Muscle of leg (tissue), 9 donors: Measurements from ENCODE around the gene ZNF628. TPM values are rescaled to one million over a fixed set of nuclear protein-coding genes. Genes with fewer than 3 reads are reported as not detected.

ENCODE experiments used
- polyA plus RNA-seq, 8 donors: library from polyadenylated mRNA; unstranded; fragments of 120-200 nt; gene quantifications; one replicate each; pipeline versions ENCODE4 v1.2.1 to v1.2.3, GENCODE V29; 2013; ENCODE audit warnings: inconsistent platforms in 1 of 8, low replicate concordance in 1 of 8; ENCODE audit not compliant: insufficient read length in 8 of 8, insufficient read depth in 1 of 8
- total RNA-seq: library from RNA; stranded (reverse); fragments of 120-200 nt; gene quantifications from one replicate; pipeline ENCODE4 v1.2.4, GENCODE V29; 2013

Gene ZNF628
- total and polyA plus RNA-seq, 9 donors: 1.6 to 5.1 (median 3.6) TPM

Other genes with a start within 250 kb of the ZNF628 start
- 1.1 TPM for gene TMEM86B, start 247.9 kb upstream of the ZNF628 start, total RNA-seq
- gene TMEM86B, start 247.9 kb upstream of the ZNF628 start, polyA plus RNA-seq: 1 to 10 TPM; 1.8 to 4.8 (median 2.9) TPM
- gene PPP6R1, start 217.6 kb upstream of the ZNF628 start, total RNA-seq: 12.5 TPM
- 10 to 100 TPM; 26.3 to 37.2 (median 32.3) TPM for gene PPP6R1, start 217.6 kb upstream of the ZNF628 start, polyA plus RNA-seq
- gene HSPBP1, start 196.5 kb upstream of the ZNF628 start, total RNA-seq: 14.5 TPM
- 10 to 100 TPM; 26.2 to 34.9 (median 30.6) TPM for gene HSPBP1, start 196.5 kb upstream of the ZNF628 start, polyA plus RNA-seq
- gene BRSK1, start 192.6 kb upstream of the ZNF628 start, total RNA-seq: 5.4 TPM
- gene BRSK1, start 192.6 kb upstream of the ZNF628 start, polyA plus RNA-seq: 10 to 100 TPM in 5 of 8 donors, 1 to 10 TPM in 3; 7.4 to 13.7 (median 10.6) TPM
- gene TMEM150B, start 151.3 kb upstream of the ZNF628 start, total RNA-seq: 0.53 TPM
- 1 to 10 TPM in 3 of 8 donors, under 1 TPM in 5; 0.36 to 3.8 (median 0.87) TPM for gene TMEM150B, start 151.3 kb upstream of the ZNF628 start, polyA plus RNA-seq
- gene KMT5C, start 136.7 kb upstream of the ZNF628 start, total RNA-seq: 16.9 TPM
- gene KMT5C, start 136.7 kb upstream of the ZNF628 start, polyA plus RNA-seq: 10 to 100 TPM; 13.4 to 34.1 (median 24.7) TPM
- not detected for gene COX6B2, start 121.9 kb upstream of the ZNF628 start, total RNA-seq
- gene COX6B2, start 121.9 kb upstream of the ZNF628 start, polyA plus RNA-seq: 1 to 10 TPM in 1 of 8 donors, under 1 TPM in 5, not detected in 2; 0.09 to 2.4 (median 0.23) TPM
- not detected for gene GARIN5B, start 113.4 kb upstream of the ZNF628 start, total RNA-seq
- not detected for gene GARIN5B, start 113.4 kb upstream of the ZNF628 start, polyA plus RNA-seq
- 0.31 TPM for gene IL11, start 106.2 kb upstream of the ZNF628 start, total RNA-seq
- under 1 TPM; 0.12 to 0.61 (median 0.40) TPM for gene IL11, start 106.2 kb upstream of the ZNF628 start, polyA plus RNA-seq
- not detected for gene TMEM190, start 99.8 kb upstream of the ZNF628 start, total RNA-seq
- gene TMEM190, start 99.8 kb upstream of the ZNF628 start, polyA plus RNA-seq: under 1 TPM in 1 of 8 donors, not detected in 7; 0.50 TPM
- 0.18 TPM for gene TMEM238, start 92.3 kb upstream of the ZNF628 start, total RNA-seq
- gene TMEM238, start 92.3 kb upstream of the ZNF628 start, polyA plus RNA-seq: under 1 TPM; 0.14 to 0.49 (median 0.27) TPM
- 463 TPM for gene RPL28, start 90.7 kb upstream of the ZNF628 start, total RNA-seq
- 1,000 to 10,000 TPM; 1,674 to 2,410 (median 1,842) TPM for gene RPL28, start 90.7 kb upstream of the ZNF628 start, polyA plus RNA-seq
- gene UBE2S, start 68.8 kb upstream of the ZNF628 start, total RNA-seq: 31.4 TPM
- 10 to 100 TPM; 40.8 to 70.1 (median 60.1) TPM for gene UBE2S, start 68.8 kb upstream of the ZNF628 start, polyA plus RNA-seq
- gene SHISA7, start 33.3 kb upstream of the ZNF628 start, total RNA-seq: under 0.01 TPM
- gene SHISA7, start 33.3 kb upstream of the ZNF628 start, polyA plus RNA-seq: under 1 TPM; 0.08 to 0.32 (median 0.17) TPM
- gene ISOC2, start 15.0 kb upstream of the ZNF628 start, total RNA-seq: 35.8 TPM
- 10 to 100 TPM; 31.8 to 39.1 (median 35.1) TPM for gene ISOC2, start 15.0 kb upstream of the ZNF628 start, polyA plus RNA-seq
- not detected for gene C19orf85, start 11.9 kb upstream of the ZNF628 start, total RNA-seq
- gene C19orf85, start 11.9 kb upstream of the ZNF628 start, polyA plus RNA-seq: not detected
- 30.0 TPM for gene NAT14, start 8.6 kb downstream of the ZNF628 start, total RNA-seq
- 10 to 100 TPM; 23.5 to 44.1 (median 29.5) TPM for gene NAT14, start 8.6 kb downstream of the ZNF628 start, polyA plus RNA-seq
- gene SSC5D, start 11.8 kb downstream of the ZNF628 start, total RNA-seq: 20.0 TPM
- gene SSC5D, start 11.8 kb downstream of the ZNF628 start, polyA plus RNA-seq: 10 to 100 TPM in 6 of 8 donors, 1 to 10 TPM in 2; 7.9 to 54.8 (median 24.7) TPM
- gene SBK2, start 60.5 kb downstream of the ZNF628 start, total RNA-seq: 0.89 TPM
- gene SBK2, start 60.5 kb downstream of the ZNF628 start, polyA plus RNA-seq: 1 to 10 TPM; 3.0 to 9.7 (median 3.7) TPM
- 0.13 TPM for gene SBK3, start 68.9 kb downstream of the ZNF628 start, total RNA-seq
- gene SBK3, start 68.9 kb downstream of the ZNF628 start, polyA plus RNA-seq: under 1 TPM in 5 of 8 donors, not detected in 3; 0.10 to 0.29 (median 0.15) TPM
- 4.7 TPM for gene ZNF579, start 104.2 kb downstream of the ZNF628 start, total RNA-seq
- 10 to 100 TPM; 11.0 to 18.5 (median 14.1) TPM for gene ZNF579, start 104.2 kb downstream of the ZNF628 start, polyA plus RNA-seq
- gene FIZ1, start 122.9 kb downstream of the ZNF628 start, total RNA-seq: 3.7 TPM
- gene FIZ1, start 122.9 kb downstream of the ZNF628 start, polyA plus RNA-seq: 10 to 100 TPM; 10.7 to 15.1 (median 12.7) TPM
- 9.3 TPM for gene ZNF524, start 123.7 kb downstream of the ZNF628 start, total RNA-seq
- gene ZNF524, start 123.7 kb downstream of the ZNF628 start, polyA plus RNA-seq: 10 to 100 TPM in 1 of 8 donors, 1 to 10 TPM in 7; 7.0 to 11.6 (median 9.0) TPM
- 1.2 TPM for gene ZNF865, start 129.0 kb downstream of the ZNF628 start, total RNA-seq
- gene ZNF865, start 129.0 kb downstream of the ZNF628 start, polyA plus RNA-seq: 1 to 10 TPM; 6.9 to 9.9 (median 7.8) TPM
- 5.3 TPM for gene ZNF784, start 147.9 kb downstream of the ZNF628 start, total RNA-seq
- 1 to 10 TPM; 6.6 to 9.8 (median 8.7) TPM for gene ZNF784, start 147.9 kb downstream of the ZNF628 start, polyA plus RNA-seq
- 5.6 TPM for gene ZNF580, start 164.4 kb downstream of the ZNF628 start, total RNA-seq
- 10 to 100 TPM; 20.9 to 28.5 (median 23.6) TPM for gene ZNF580, start 164.4 kb downstream of the ZNF628 start, polyA plus RNA-seq
- 15.1 TPM for gene ZNF581, start 167.0 kb downstream of the ZNF628 start, total RNA-seq
- 10 to 100 TPM; 23.4 to 37.6 (median 27.0) TPM for gene ZNF581, start 167.0 kb downstream of the ZNF628 start, polyA plus RNA-seq
- gene CCDC106, start 171.6 kb downstream of the ZNF628 start, total RNA-seq: 5.3 TPM
- gene CCDC106, start 171.6 kb downstream of the ZNF628 start, polyA plus RNA-seq: 10 to 100 TPM; 12.9 to 16.4 (median 15.3) TPM
- gene U2AF2, start 178.4 kb downstream of the ZNF628 start, total RNA-seq: 70.2 TPM
- 100 to 1,000 TPM; 103 to 156 (median 130) TPM for gene U2AF2, start 178.4 kb downstream of the ZNF628 start, polyA plus RNA-seq
- gene EPN1, start 198.6 kb downstream of the ZNF628 start, total RNA-seq: 21.8 TPM
- gene EPN1, start 198.6 kb downstream of the ZNF628 start, polyA plus RNA-seq: 100 to 1,000 TPM in 2 of 8 donors, 10 to 100 TPM in 6; 84.4 to 114 (median 93.8) TPM